ENCODE data around the gene KDM4D.
A peak's percentile ranks its signal among the peaks of the same experiment; 100 is the strongest.

Gene KDM4D

DNA sequence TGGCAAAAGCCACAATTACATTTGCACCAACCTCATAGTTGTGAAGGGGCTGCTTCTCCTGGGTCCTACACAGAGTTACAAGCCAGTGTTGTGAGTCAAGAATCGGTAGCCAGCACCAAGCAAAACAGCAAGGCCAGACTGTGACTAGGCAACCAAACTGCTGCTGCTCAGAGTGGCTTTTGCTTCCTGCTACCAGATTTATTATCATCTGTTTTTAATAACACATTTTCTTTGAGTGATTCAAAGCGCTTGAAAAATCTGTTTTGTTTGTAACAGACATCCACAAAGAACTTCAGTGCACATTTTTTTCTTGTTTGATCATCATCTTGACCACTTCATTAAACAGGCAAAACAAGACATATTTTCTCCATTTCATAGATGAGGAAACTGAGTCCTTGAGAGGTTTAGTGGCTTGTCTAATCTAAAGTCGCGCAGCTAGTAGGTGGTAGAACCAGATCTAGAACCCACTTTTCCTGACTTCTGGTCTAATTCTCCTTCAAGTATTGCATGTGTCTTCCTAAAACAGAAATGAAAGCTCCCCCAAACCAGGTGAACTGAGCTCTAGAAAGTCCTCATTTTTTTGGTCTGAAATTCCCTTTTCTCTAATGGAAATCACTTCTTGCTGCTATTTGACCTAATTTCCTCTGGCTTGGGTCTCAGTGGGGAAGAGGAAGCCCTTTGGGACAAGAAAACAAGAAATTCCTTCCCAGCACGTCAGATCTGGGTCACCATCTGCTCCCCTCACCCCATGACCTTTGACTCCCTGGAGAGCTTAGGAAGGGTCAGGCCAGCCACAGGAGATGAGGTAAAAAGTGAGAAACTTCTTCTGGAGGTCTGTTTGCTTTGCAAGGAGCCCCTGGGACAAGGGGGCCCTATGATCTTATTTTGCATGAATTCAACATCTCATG, 40.0 kb upstream of the KDM4D start:
- H3F3A ChIP-seq (ENCODE audit: low read depth): 0 out of 2 replicates have a peak, but pooled peaks cover 3% of the 10 kb centered on the region

GRCh38 chr11:94934362-94934761, 39.1 kb upstream of the KDM4D start:
- H3K9me3 ChIP-seq (ENCODE audit: insufficient read depth, low read depth, low read length): no peaks in the 10 kb centered on the region
- no peaks in the 10 kb centered on the region for H3K27me3 ChIP-seq (ENCODE audit: insufficient read depth, low read length, poor library complexity, severe bottlenecking)
- H3K4me3 ChIP-seq (ENCODE audit: low read length, poor library complexity, severe bottlenecking): peak overlapping the region; percentile 16
- no peaks in the 10 kb centered on the region for H3K36me3 ChIP-seq (ENCODE audit: insufficient read depth, low read length)
- H3K4me2 ChIP-seq (ENCODE audit: low read depth, low read length, poor library complexity, severe bottlenecking): peak overlapping the region; percentile 65
- H3K9me2 ChIP-seq (replicated peaks; ENCODE audit: low read depth, low read length): no peaks in the 10 kb centered on the region
- no peaks in the 10 kb centered on the region for H3K79me2 ChIP-seq (ENCODE audit: insufficient read depth, low read length)
- no peaks in the 10 kb centered on the region for H4K20me1 ChIP-seq (ENCODE audit: insufficient read depth, low read length, poor library complexity, severe bottlenecking)
- H3K9ac ChIP-seq (ENCODE audit: low read depth, low read length, poor library complexity, severe bottlenecking): no peak overlapping the region
- no peak overlapping the region for H2AFZ ChIP-seq (ENCODE audit: low read length)
- H3F3A ChIP-seq (ENCODE audit: low read depth): no peaks in the 10 kb centered on the region
- H3K4me1 ChIP-seq (ENCODE audit: insufficient read depth, low read length, poor library complexity, severe bottlenecking): peaks cover 31% of the 10 kb centered on the region
- no peak for TF ChIP-seq EZH2phosphoT487 (IDR thresholded peaks at IDR 0.05; ENCODE audit: borderline replicate concordance)
- no peak for TF ChIP-seq CTCF (conservative IDR thresholded peaks at IDR 0.05; ENCODE audit: low read length)

More for the DNA sequence above, 40.0 kb upstream of the KDM4D start:
- no peak overlapping the region for H3K4me3 ChIP-seq (ENCODE audit: low read length, poor library complexity, severe bottlenecking)
- peaks cover 40% of the 10 kb centered on the region for H3K4me1 ChIP-seq (ENCODE audit: insufficient read depth, low read length, poor library complexity, severe bottlenecking)
- no peaks in the 10 kb centered on the region for H3K36me3 ChIP-seq (ENCODE audit: insufficient read depth, low read length)
- TF ChIP-seq EZH2phosphoT487 (IDR thresholded peaks at IDR 0.05; ENCODE audit: borderline replicate concordance) (no peak), CTCF (conservative IDR thresholded peaks at IDR 0.05; ENCODE audit: low read length) (no peak)
- H3K79me2 ChIP-seq (ENCODE audit: insufficient read depth, low read length): no peaks in the 10 kb centered on the region
- H4K20me1 ChIP-seq (ENCODE audit: insufficient read depth, low read length, poor library complexity, severe bottlenecking): no peaks in the 10 kb centered on the region
- no peaks in the 10 kb centered on the region for H3K9me3 ChIP-seq (ENCODE audit: insufficient read depth, low read depth, low read length)
- H3K9ac ChIP-seq (ENCODE audit: low read depth, low read length, poor library complexity, severe bottlenecking): no peak overlapping the region
- H3K9me2 ChIP-seq (replicated peaks; ENCODE audit: low read depth, low read length): no peaks in the 10 kb centered on the region
- H3K27me3 ChIP-seq (ENCODE audit: insufficient read depth, low read length, poor library complexity, severe bottlenecking): no peaks in the 10 kb centered on the region
- H3K4me2 ChIP-seq (ENCODE audit: low read depth, low read length, poor library complexity, severe bottlenecking): no peak overlapping the region
- no peak overlapping the region for H2AFZ ChIP-seq (ENCODE audit: low read length)

GRCh38 chr11:94934846-94935245, 38.7 kb upstream of the KDM4D start:
- H3K79me2 ChIP-seq (ENCODE audit: insufficient read depth, low read length): no peaks in the 10 kb centered on the region
- H4K20me1 ChIP-seq (ENCODE audit: insufficient read depth, low read length, poor library complexity, severe bottlenecking): no peaks in the 10 kb centered on the region
- no peaks in the 10 kb centered on the region for H3K9me3 ChIP-seq (ENCODE audit: insufficient read depth, low read depth, low read length)
- H2AFZ ChIP-seq (ENCODE audit: low read length): no peak overlapping the region
- H3K4me1 ChIP-seq (ENCODE audit: insufficient read depth, low read length, poor library complexity, severe bottlenecking): peaks cover 29% of the 10 kb centered on the region
- H3K9me2 ChIP-seq (replicated peaks; ENCODE audit: low read depth, low read length): no peaks in the 10 kb centered on the region
- no peak overlapping the region for H3K9ac ChIP-seq (ENCODE audit: low read depth, low read length, poor library complexity, severe bottlenecking)
- no peaks in the 10 kb centered on the region for H3F3A ChIP-seq (ENCODE audit: low read depth)
- no peaks in the 10 kb centered on the region for H3K27me3 ChIP-seq (ENCODE audit: insufficient read depth, low read length, poor library complexity, severe bottlenecking)
- peak overlapping the region; percentile 16 for H3K4me3 ChIP-seq (ENCODE audit: low read length, poor library complexity, severe bottlenecking)
- H3K4me2 ChIP-seq (ENCODE audit: low read depth, low read length, poor library complexity, severe bottlenecking): peak overlapping the region; percentile 65
- TF ChIP-seq EZH2phosphoT487 (IDR thresholded peaks at IDR 0.05; ENCODE audit: borderline replicate concordance) (no peak), CTCF (conservative IDR thresholded peaks at IDR 0.05; ENCODE audit: low read length) (no peak)
- H3K36me3 ChIP-seq (ENCODE audit: insufficient read depth, low read length): no peaks in the 10 kb centered on the region

All from Loucy (cell line).